ENCODE measurements around the gene SETBP1. TPM values are rescaled to one million over a fixed set of nuclear protein-coding genes. Genes with fewer than 3 reads are reported as not detected.

SETBP1 gene
- total RNA-seq, 1 experiment from 2014 or later = 0.05 TPM

DNA sequence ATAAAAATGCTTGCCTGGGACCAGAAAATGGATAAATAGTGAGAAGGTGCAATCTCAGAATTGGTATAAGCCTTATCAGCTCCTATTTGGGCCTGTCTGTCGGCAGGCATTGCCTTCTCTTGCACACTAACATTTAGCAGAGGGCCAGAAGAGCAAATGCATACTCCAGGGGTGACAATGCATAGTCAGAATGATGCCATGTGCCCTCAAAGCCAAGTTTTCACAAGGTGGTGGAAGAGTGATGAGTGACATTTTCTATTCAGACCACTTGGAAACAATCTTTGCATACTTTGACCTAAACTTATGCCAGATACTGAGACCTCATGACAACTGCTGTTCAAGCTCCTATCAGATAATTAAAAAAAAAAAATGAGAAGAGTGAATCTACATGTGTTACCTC lies 276.3 kb downstream of the SETBP1 start:
- ATAC-seq (no peak), DNase-seq (ENCODE audit: low read depth, low spot score) (no peak)
- intact Hi-C loops (cut with micrococcal nuclease) = no loop called here
- Histone ChIP-seq H3K9me3 (ENCODE audit: control insufficient read depth in 1 of 2, insufficient read depth in 1 of 2, low read depth in 1 of 2, low read length in 2 of 2) (peaks cover 0 to 27% of the 10 kb centered on the region in 2 experiments; a peak in 2 of 4 replicates), H3K36me3 (ENCODE audit: control insufficient read depth in 1 of 2, insufficient read depth in 2 of 2, low read length in 2 of 2) (no peaks in the 10 kb centered on the region), H2AFZ (ENCODE audit: low read depth, low read length, poor library complexity, severe bottlenecking) (no peak overlapping the region), H3K9me2 (ENCODE audit: insufficient read depth) (no peaks in the 10 kb centered on the region), H4K20me1 (ENCODE audit: insufficient read depth) (no peaks in the 10 kb centered on the region), H3K4me2 (ENCODE audit: low read length) (no peak overlapping the region), H3K79me2 (ENCODE audit: insufficient read depth, low read length) (no peaks in the 10 kb centered on the region), H3K4me1 (ENCODE audit: control insufficient read depth in 1 of 2, insufficient read depth in 2 of 2, low read length in 2 of 2) (no peaks in the 10 kb centered on the region), H3K4me3 (replicated peaks in 1 of 2; ENCODE audit: low read depth in 1 of 2, low read length in 2 of 2) (no peak overlapping the region), H3K27ac (ENCODE audit: low read depth, low read length) (no peak overlapping the region), H3K9ac (ENCODE audit: low read length) (no peak overlapping the region), H3K27me3 (ENCODE audit: insufficient read depth, low read length) (no peaks in the 10 kb centered on the region)
- ChIA-PET POLR2A (no interaction called here), CTCF (no interaction called here), RAD21 (ENCODE audit: low non-redundant PET in 1 of 2, low total read pairs in 2 of 2, uncharacterized antibody in 2 of 2, unreplicated experiment in 2 of 2) (no interaction called here)
- BruUV-seq (replicated peaks) = no TSS peak
- TF ChIP-seq SIN3A (IDR thresholded peaks at IDR 0.05; ENCODE audit: low read depth) = no peak
- TF ChIP-seq ELF1 (IDR thresholded peaks at IDR 0.05; ENCODE audit: borderline replicate concordance, low read depth) = no peak
- TF ChIP-seq ATF3 (IDR thresholded peaks at IDR 0.05) = no peak
- no peak for TF ChIP-seq ZFX (IDR thresholded peaks at IDR 0.05)
- no peak for TF ChIP-seq CBX3 (IDR thresholded peaks at IDR 0.05; ENCODE audit: low read depth)
- TF ChIP-seq TCF7L2 (IDR thresholded peaks at IDR 0.05; ENCODE audit: borderline replicate concordance, extremely low read depth, insufficient read depth, insufficient read length) = no peak
- TF ChIP-seq POLR2AphosphoS5 (IDR thresholded peaks at IDR 0.05; ENCODE audit: low read depth, low read length) = no peak
- no peak for TF ChIP-seq RAD21 (IDR thresholded peaks at IDR 0.05; ENCODE audit: low read depth)
- TF ChIP-seq EZH2phosphoT487 (IDR thresholded peaks at IDR 0.05; ENCODE audit: borderline replicate concordance) = no peak
- no peak for TF ChIP-seq POLR2A (IDR thresholded peaks at IDR 0.05; ENCODE audit: borderline replicate concordance, extremely low read depth, insufficient read depth, insufficient read length)
- TF ChIP-seq CEBPB (IDR thresholded peaks at IDR 0.05; ENCODE audit: low read depth) = no peak
- no peak for TF ChIP-seq YY1 (IDR thresholded peaks at IDR 0.05; ENCODE audit: extremely low read depth, insufficient replicate concordance, low read depth, low read length)
- TF ChIP-seq JUND (IDR thresholded peaks at IDR 0.05) = no peak
- TF ChIP-seq, protein P1, sequence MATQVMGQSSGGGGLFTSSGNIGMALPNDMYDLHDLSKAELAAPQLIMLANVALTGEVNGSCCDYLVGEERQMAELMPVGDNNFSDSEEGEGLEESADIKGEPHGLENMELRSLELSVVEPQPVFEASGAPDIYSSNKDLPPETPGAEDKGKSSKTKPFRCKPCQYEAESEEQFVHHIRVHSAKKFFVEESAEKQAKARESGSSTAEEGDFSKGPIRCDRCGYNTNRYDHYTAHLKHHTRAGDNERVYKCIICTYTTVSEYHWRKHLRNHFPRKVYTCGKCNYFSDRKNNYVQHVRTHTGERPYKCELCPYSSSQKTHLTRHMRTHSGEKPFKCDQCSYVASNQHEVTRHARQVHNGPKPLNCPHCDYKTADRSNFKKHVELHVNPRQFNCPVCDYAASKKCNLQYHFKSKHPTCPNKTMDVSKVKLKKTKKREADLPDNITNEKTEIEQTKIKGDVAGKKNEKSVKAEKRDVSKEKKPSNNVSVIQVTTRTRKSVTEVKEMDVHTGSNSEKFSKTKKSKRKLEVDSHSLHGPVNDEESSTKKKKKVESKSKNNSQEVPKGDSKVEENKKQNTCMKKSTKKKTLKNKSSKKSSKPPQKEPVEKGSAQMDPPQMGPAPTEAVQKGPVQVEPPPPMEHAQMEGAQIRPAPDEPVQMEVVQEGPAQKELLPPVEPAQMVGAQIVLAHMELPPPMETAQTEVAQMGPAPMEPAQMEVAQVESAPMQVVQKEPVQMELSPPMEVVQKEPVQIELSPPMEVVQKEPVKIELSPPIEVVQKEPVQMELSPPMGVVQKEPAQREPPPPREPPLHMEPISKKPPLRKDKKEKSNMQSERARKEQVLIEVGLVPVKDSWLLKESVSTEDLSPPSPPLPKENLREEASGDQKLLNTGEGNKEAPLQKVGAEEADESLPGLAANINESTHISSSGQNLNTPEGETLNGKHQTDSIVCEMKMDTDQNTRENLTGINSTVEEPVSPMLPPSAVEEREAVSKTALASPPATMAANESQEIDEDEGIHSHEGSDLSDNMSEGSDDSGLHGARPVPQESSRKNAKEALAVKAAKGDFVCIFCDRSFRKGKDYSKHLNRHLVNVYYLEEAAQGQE (IDR thresholded peaks at IDR 0.05; ENCODE audit: low read depth) = no peak
- no peak for TF ChIP-seq SRF (IDR thresholded peaks at IDR 0.05; ENCODE audit: low read depth)
